Caco-2 (cell line): ENCODE results near the gene SSC4D. TPM values are rescaled to one million over a fixed set of nuclear protein-coding genes. Genes with fewer than 3 reads are reported as not detected.
"Not testable (repeated sequence)": the region's sequence is repeated elsewhere in the genome, so short reads cannot be mapped to it uniquely, and the experiment has no call there.

ENCODE experiments used
- Bru-seq: library from RNA; stranded (reverse); fragments of 400-500 nt; gene quantifications from one replicate; lab custom pipeline; 2021; lab: Mats Ljungman, UMichigan
- BruChase-seq, 2 experiments: library from RNA; stranded (reverse); fragments of 400-500 nt; gene quantifications; one replicate each; lab custom pipeline; 2021; lab: Mats Ljungman, UMichigan
- BruUV-seq: library from RNA; stranded (reverse); fragments of 400-500 nt; replicated peaks from 2 replicates; lab custom pipeline; 2021; lab: Mats Ljungman, UMichigan
- CTCF ChIA-PET: fragments of 300-600 bp; sonication (Branson Sonifier 250); formaldehyde crosslinking; loops from one replicate; lab custom pipeline; 2022; ENCODE audit warnings: antibody characterized with exemption; lab: Charles Lee
- POLR2A ChIA-PET: fragments of 300-600 bp; sonication (Branson Sonifier 250); formaldehyde crosslinking; loops from one replicate; lab custom pipeline; 2022; ENCODE audit warnings: antibody characterized with exemption; lab: Charles Lee
- DNase-seq, 2 experiments: peaks; one replicate each; pipeline versions ENCODE4 v3.0.0 to v3.0.0-alpha.2; 2020 to 2022
- H3K27me3 ChIP-seq: replicated peaks from 2 replicates; pipeline ENCODE4 v1.6.0; 2011; ENCODE audit warnings: low read length; ENCODE audit not compliant: control insufficient read depth, insufficient read depth
- H3K36me3 ChIP-seq: 2 replicates; pipeline ENCODE4 v1.5.1; 2011; ENCODE audit warnings: low read length; ENCODE audit not compliant: control insufficient read depth, insufficient read depth
- H3K4me1 ChIP-seq: fragments of 250-450 bp; sonication (Bioruptor Pico); 2 replicates; pipeline ENCODE4 v1.5.1; 2020; ENCODE audit warnings: mild to moderate bottlenecking
- H3K4me3 ChIP-seq: 2 replicates; pipeline ENCODE4 v1.5.1; 2011; ENCODE audit warnings: low read depth, mild to moderate bottlenecking, control low read depth, low read length
- H3K9me3 ChIP-seq: fragments of 250-450 bp; sonication (Bioruptor Pico); 2 replicates; pipeline ENCODE4 v1.5.1; 2020; ENCODE audit warnings: mild to moderate bottlenecking, moderate library complexity
- H3K27ac Mint-ChIP-seq: one replicate; pipeline ENCODE4 v1.8.0; 2022; ENCODE audit warnings: mixed read lengths; ENCODE audit not compliant: unreplicated experiment
- H3K27me3 Mint-ChIP-seq: one replicate; pipeline ENCODE4 v1.8.0; 2022; ENCODE audit warnings: mixed read lengths; ENCODE audit not compliant: insufficient read depth, unreplicated experiment
- H3K36me3 Mint-ChIP-seq: one replicate; pipeline ENCODE4 v1.8.0; 2022; ENCODE audit warnings: mild to moderate bottlenecking, mixed read lengths; ENCODE audit not compliant: insufficient read depth, unreplicated experiment
- H3K4me1 Mint-ChIP-seq: one replicate; pipeline ENCODE4 v1.8.0; 2022; ENCODE audit warnings: low read depth, mixed read lengths; ENCODE audit not compliant: unreplicated experiment
- H3K4me3 Mint-ChIP-seq: one replicate; pipeline ENCODE4 v1.8.0; 2022; ENCODE audit warnings: mild to moderate bottlenecking, moderate library complexity, mixed read lengths; ENCODE audit not compliant: unreplicated experiment
- H3K9me3 Mint-ChIP-seq: one replicate; pipeline ENCODE4 v1.8.0; 2022; ENCODE audit warnings: mixed read lengths; ENCODE audit not compliant: unreplicated experiment
- CTCF ChIP-seq, 2 experiments: fragments of 200-600 bp in 1 of 2; IDR thresholded peaks; 1 replicate in 1 of 2; 2 replicates in 1 of 2; pipeline versions ENCODE4 v1.5.1 to v1.8.0; 2011 to 2022; ENCODE audit warnings: antibody characterized with exemption in 1 of 2, control low read depth in 1 of 2, inconsistent platforms in 1 of 2, low read depth in 1 of 2, low read length in 1 of 2, mild to moderate bottlenecking in 1 of 2, moderate library complexity in 1 of 2; ENCODE audit not compliant: insufficient read depth in 1 of 2, severe bottlenecking in 1 of 2, unreplicated experiment in 1 of 2
- intact Hi-C: fragments of 100-400 bp; cut with micrococcal nuclease; formaldehyde crosslinking; loops from one replicate; pipeline ENCODE4 v1.10.0; 2022; ENCODE audit not compliant: unreplicated experiment
- long read RNA-seq: library from polyadenylated mRNA; stranded (forward); transcript quantifications from one replicate; pipeline ENCODE4 v2.0.0, GENCODE V29; 2022
- total RNA-seq: library from RNA; stranded (reverse); gene quantifications from 2 replicates; pipeline ENCODE4 v1.2.3, GENCODE V29; 2022

The SSC4D gene
- total RNA-seq (1.1 and 1.6 TPM in 2 replicates), Bru-seq, nascent RNA (percentile 26 among the genes with signal in this experiment), BruChase-seq, experiment 1, labeled RNA remaining after a 2-hour chase (percentile 30 among the genes with signal in this experiment), BruChase-seq, experiment 2, labeled RNA remaining after a 6-hour chase (percentile 33 among the genes with signal in this experiment)
- long read RNA-seq, partial matches to known transcripts = 1 of 3 reads
- long read RNA-seq, other reads (novel, unspliced or antisense) = 1 of 3 reads

DNA sequence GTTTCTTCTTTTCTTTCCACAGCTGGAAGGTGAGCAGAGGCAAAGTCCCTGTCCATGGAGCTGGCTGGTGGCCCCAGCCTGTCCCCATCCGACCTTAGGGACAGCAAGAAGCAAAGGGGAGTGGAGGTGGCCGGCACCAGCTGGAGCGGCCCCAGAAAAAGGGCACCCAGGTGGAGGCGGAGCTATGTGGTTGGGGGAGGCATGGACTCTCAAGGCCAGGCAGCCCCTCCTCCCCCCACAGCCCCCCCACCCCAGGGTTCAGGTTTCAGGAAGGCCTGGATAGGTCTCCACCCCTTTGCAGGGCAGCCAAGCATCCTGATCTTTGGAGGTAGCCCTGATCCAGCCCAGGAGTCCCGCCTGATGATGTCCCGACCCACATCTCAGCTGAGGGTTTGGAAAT is at the start of gene SSC4D:
Gene SSC4D (minus strand): TSS at position 161 of the 400 bp plus-strand sequence. CDS start 5,258 bp downstream, outside the sequence.
- Histone ChIP-seq H3K27me3 (no peaks in the 10 kb centered on the region), H3K4me1 (no peaks in the 10 kb centered on the region), H3K4me3 (no peak within 1 kb of the TSS), H3K36me3 (no peaks in the 10 kb centered on the region), H3K9me3 (no peaks in the 10 kb centered on the region)
- H3K4me3 Mint-ChIP-seq = no peak within 1 kb of the TSS
- H3K36me3 Mint-ChIP-seq = no peaks in the 10 kb centered on the region
- DNase-seq = peak; percentile 24 to 54
- intact Hi-C loops = no loop called here
- H3K4me1 Mint-ChIP-seq = no peaks in the 10 kb centered on the region
- BruUV-seq = no TSS peak
- no peak within 1 kb of the TSS for H3K27ac Mint-ChIP-seq
- POLR2A ChIA-PET = no interaction called here
- no peak for TF ChIP-seq CTCF (IDR thresholded peaks at IDR 0.05; ENCODE audit: insufficient read depth in 1 of 2, low read depth in 1 of 2, low read length in 1 of 2, severe bottlenecking in 1 of 2, unreplicated experiment in 1 of 2)
- no peaks in the 10 kb centered on the region for H3K27me3 Mint-ChIP-seq
- no peaks in the 10 kb centered on the region for H3K9me3 Mint-ChIP-seq
- CTCF ChIA-PET = no interaction called here

GRCh38 chr7:76458504-76458903 is 49.0 kb upstream of the SSC4D start:
- CTCF ChIA-PET, H3K4me3 ChIP-seq, H3K27me3 Mint-ChIP-seq, H3K36me3 ChIP-seq, H3K4me3 Mint-ChIP-seq, BruUV-seq, H3K27ac Mint-ChIP-seq, H3K4me1 Mint-ChIP-seq, POLR2A ChIA-PET, H3K27me3 ChIP-seq, H3K4me1 ChIP-seq, H3K9me3 ChIP-seq, intact Hi-C loops, H3K9me3 Mint-ChIP-seq, H3K36me3 Mint-ChIP-seq: not testable (repeated sequence)
- peak; percentile 88 for DNase-seq

DNA sequence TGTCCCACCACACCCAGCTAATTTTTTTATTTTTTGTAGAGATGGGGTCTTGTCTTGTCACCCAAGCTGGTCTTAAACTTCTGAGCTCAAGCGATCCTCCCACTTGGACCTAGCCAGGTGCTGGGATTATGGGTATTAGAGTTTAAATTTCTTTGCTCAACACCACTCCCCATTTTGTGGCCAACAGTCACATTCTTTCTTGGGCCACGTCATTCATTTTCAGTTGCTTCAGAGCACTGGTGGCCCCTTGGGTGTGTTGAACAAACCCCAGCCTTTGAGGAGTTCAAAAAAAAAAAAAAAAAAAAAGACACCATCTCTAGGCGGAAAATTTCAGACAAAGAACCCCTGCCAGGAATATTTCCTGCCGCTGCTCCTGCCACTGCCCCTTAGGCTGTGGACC is 47.5 kb upstream of the SSC4D start:
- H3K9me3 Mint-ChIP-seq, H3K4me1 ChIP-seq, H3K4me3 Mint-ChIP-seq, H3K36me3 ChIP-seq, H3K36me3 Mint-ChIP-seq, H3K27me3 ChIP-seq, CTCF ChIA-PET, H3K4me1 Mint-ChIP-seq, BruUV-seq, H3K4me3 ChIP-seq, H3K9me3 ChIP-seq, intact Hi-C loops, H3K27me3 Mint-ChIP-seq, DNase-seq, H3K27ac Mint-ChIP-seq: not testable (repeated sequence)
- POLR2A ChIA-PET = interaction anchor here (0.6 kb wide), 1 partner anchor 152 kb away, joined by 9 read pairs; no protein-coding TSS in a partner anchor

DNA sequence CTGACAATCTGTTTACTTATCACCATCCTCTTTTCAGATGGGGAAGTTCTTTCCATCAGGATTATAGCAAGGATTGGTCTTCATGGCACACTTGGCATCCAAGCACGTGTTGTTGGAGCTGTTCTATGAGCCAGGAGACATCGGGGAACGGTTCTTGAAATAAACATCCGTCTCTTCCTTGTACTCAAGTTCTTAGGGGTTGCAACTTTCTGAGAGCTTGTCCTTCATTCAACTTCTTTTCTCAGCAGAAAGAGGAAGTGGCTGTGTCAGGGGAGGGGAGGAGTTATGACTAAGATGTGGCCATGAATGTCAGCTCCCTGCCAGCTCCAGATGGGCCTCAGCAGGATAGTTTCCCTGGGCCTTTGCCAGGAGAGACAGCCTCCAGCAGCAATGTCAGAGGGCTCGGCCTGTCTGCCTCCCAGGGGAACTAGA is 36.1 kb upstream of the SSC4D start:
- H3K4me3 Mint-ChIP-seq, H3K27ac Mint-ChIP-seq, DNase-seq, CTCF ChIA-PET, H3K4me1 ChIP-seq, H3K36me3 Mint-ChIP-seq, H3K36me3 ChIP-seq, H3K9me3 ChIP-seq, H3K27me3 Mint-ChIP-seq, POLR2A ChIA-PET, H3K27me3 ChIP-seq, H3K4me1 Mint-ChIP-seq, H3K4me3 ChIP-seq, intact Hi-C loops, H3K9me3 Mint-ChIP-seq, BruUV-seq: not testable (repeated sequence)

DNA sequence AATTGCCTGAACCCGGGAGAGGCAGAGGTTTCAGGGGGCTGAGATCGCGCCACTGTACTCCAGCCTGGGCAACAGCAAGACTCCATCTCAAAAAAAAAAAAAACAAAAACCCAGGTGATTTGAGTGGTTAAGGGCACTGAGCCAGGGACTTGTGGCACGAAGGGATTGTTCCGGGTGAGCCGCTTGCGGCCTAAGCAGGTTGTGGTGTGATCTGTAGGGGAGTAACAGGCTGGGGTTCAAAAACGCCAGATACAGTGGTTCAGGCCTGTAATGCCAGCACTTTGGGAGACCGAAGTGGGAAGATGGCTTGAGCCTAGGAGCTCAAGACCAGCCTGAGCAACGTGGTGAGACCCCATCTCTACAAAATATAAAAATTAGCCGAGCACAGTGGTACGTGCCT is 34.3 kb upstream of the SSC4D start:
- CTCF ChIA-PET, H3K27me3 Mint-ChIP-seq, H3K9me3 ChIP-seq, H3K4me1 ChIP-seq, H3K27me3 ChIP-seq, BruUV-seq, POLR2A ChIA-PET, DNase-seq, intact Hi-C loops, H3K4me1 Mint-ChIP-seq, H3K9me3 Mint-ChIP-seq, H3K27ac Mint-ChIP-seq, H3K4me3 Mint-ChIP-seq, H3K4me3 ChIP-seq, H3K36me3 Mint-ChIP-seq, H3K36me3 ChIP-seq: not testable (repeated sequence)

DNA sequence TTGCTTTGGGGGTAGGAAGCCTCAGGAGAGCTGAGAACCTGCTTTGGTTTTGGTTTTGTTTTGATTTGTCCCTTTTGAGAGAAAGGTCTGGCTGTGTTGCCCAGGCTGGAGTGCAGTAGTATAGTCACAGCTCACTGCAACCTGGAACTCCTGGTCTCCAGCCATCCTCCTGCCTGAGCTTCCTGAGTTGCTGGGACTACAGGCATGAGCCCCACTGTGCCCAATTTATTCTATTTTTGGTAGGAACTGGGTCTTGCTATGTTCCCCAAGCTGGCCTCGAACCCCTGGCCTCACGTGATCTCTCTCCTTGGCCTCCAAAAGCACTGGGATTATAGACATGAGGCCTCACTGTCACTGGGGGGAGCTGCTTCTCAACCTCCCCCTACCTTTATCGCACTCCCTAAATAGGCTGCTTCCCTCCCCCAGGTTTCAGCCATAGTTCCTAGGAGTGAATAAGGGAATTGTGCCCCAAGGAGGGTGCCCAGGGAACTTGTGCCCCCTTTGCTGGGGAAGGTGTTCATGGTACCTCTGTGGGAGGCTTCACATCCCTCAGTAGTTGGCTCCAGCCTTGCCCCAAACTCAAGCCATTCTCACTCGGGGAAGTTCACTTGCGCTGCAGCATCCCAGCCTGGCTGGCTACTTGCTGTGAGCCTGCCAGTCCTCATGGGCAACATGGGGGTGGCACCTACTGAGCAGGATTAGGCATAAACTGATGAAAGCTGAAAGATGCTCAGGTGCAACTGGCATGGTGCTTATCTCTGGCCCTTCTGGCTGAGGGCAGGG is 33.4 kb upstream of the SSC4D start:
- H3K9me3 Mint-ChIP-seq, H3K27ac Mint-ChIP-seq, H3K36me3 Mint-ChIP-seq, H3K9me3 ChIP-seq, H3K4me1 Mint-ChIP-seq, CTCF ChIA-PET, H3K4me1 ChIP-seq, intact Hi-C loops, H3K27me3 Mint-ChIP-seq, POLR2A ChIA-PET, BruUV-seq, H3K4me3 Mint-ChIP-seq, H3K36me3 ChIP-seq, H3K27me3 ChIP-seq, DNase-seq, H3K4me3 ChIP-seq: not testable (repeated sequence)
